Thyroid gland (tissue), 4 donors: Measurements from ENCODE around the gene LYPD6.

Source experiments
- POLR2A ChIP-seq, 2 donors: fragments of 450-650 bp; IDR thresholded peaks; one replicate each; pipeline ENCODE4 v1.6.1; 2017; ENCODE audit warnings: antibody characterized with exemption in 2 of 2, mild to moderate bottlenecking in 2 of 2, moderate library complexity in 1 of 2
- TF ChIP-seq, protein P1 (sequence below), 6 experiments: fragments of 200-600 bp in 3 of 6; fragments of 450-650 bp in 3 of 6; sonication (generic) in 3 of 6; IDR thresholded peaks; one replicate each; pipeline ENCODE4 v1.5.1; 2016 to 2019; ENCODE audit warnings: antibody characterized with exemption in 6 of 6, mild to moderate bottlenecking in 2 of 6, inconsistent platforms in 1 of 6, moderate library complexity in 1 of 6

DNA sequence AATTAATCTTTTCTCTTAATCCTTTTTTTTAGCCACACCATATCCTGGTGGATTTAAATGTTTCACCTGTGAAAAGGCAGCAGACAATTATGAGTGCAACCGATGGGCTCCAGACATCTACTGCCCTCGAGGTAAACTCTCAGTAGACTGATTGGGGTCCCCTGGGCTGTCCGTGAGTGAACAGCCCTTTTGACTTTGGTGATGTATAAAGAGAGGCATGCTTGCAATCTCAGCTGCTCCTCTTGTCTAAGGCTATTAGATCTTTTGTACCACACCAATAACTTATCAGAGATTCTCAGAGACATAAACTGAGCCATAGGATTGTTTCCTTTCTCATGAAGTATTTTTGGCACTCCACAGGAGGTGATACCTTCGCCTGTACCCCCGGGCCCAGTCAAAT is 118.6 kb downstream of the LYPD6 start:
- TF ChIP-seq, protein P1, sequence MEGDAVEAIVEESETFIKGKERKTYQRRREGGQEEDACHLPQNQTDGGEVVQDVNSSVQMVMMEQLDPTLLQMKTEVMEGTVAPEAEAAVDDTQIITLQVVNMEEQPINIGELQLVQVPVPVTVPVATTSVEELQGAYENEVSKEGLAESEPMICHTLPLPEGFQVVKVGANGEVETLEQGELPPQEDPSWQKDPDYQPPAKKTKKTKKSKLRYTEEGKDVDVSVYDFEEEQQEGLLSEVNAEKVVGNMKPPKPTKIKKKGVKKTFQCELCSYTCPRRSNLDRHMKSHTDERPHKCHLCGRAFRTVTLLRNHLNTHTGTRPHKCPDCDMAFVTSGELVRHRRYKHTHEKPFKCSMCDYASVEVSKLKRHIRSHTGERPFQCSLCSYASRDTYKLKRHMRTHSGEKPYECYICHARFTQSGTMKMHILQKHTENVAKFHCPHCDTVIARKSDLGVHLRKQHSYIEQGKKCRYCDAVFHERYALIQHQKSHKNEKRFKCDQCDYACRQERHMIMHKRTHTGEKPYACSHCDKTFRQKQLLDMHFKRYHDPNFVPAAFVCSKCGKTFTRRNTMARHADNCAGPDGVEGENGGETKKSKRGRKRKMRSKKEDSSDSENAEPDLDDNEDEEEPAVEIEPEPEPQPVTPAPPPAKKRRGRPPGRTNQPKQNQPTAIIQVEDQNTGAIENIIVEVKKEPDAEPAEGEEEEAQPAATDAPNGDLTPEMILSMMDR (IDR thresholded peaks at IDR 0.05), result no peak
- no peak for TF ChIP-seq POLR2A (IDR thresholded peaks at IDR 0.05)
